Measurements from ENCODE around the gene TREM2. TPM values are rescaled to one million over a fixed set of nuclear protein-coding genes. Genes with fewer than 3 reads are reported as not detected.

TREM2 gene
- total and polyA plus RNA-seq, 2 of the 8 experiments (the other 6 are each of a cell fraction or from before 2014, with no cell fraction given) = 0.20 TPM; not detected in 1

GRCh38 chr6:41179163-41179562 lies 16.2 kb upstream of the TREM2 start (continued):
- no peak for TF ChIP-seq CHD7 (IDR thresholded peaks at IDR 0.05; ENCODE audit: insufficient replicate concordance, low read length)
- no peak for TF ChIP-seq SAP30 (IDR thresholded peaks at IDR 0.05; ENCODE audit: insufficient read depth, insufficient replicate concordance, low read length)
- no peak for TF ChIP-seq MAFK (IDR thresholded peaks at IDR 0.05; ENCODE audit: low read depth, low read length)
- TF ChIP-seq CEBPB (IDR thresholded peaks at IDR 0.05; ENCODE audit: low read depth, low read length) = no peak
- TF ChIP-seq KDM1A (IDR thresholded peaks at IDR 0.05; ENCODE audit: borderline replicate concordance, low read length) = no peak
- no peak for TF ChIP-seq NRF1 (IDR thresholded peaks at IDR 0.05; ENCODE audit: low read depth, low read length)
- no peak for TF ChIP-seq RXRA (IDR thresholded peaks at IDR 0.05; ENCODE audit: insufficient read depth, low read depth, low read length)
